ENCODE data around the gene DEFB123.

DNA sequence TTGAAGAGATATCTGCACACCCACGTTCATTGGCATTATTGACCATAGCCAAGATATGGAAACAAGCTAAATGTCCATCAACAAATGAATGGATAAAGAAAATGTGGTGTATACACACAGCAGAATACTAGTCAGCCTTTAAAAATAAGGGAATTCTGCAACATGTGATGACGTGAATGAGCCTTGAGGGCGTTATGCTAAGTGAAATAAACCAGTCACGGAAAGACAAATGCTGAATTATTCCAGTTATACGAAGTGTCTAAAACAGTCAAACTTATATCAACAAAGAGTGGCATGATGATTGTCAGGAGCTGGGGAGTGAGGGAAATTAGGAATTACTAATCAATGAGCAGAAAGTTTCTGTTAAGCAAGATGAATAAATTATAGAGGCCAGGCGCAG lies 26.1 kb upstream of the DEFB123 start:
- TF ChIP-seq, protein P1, sequence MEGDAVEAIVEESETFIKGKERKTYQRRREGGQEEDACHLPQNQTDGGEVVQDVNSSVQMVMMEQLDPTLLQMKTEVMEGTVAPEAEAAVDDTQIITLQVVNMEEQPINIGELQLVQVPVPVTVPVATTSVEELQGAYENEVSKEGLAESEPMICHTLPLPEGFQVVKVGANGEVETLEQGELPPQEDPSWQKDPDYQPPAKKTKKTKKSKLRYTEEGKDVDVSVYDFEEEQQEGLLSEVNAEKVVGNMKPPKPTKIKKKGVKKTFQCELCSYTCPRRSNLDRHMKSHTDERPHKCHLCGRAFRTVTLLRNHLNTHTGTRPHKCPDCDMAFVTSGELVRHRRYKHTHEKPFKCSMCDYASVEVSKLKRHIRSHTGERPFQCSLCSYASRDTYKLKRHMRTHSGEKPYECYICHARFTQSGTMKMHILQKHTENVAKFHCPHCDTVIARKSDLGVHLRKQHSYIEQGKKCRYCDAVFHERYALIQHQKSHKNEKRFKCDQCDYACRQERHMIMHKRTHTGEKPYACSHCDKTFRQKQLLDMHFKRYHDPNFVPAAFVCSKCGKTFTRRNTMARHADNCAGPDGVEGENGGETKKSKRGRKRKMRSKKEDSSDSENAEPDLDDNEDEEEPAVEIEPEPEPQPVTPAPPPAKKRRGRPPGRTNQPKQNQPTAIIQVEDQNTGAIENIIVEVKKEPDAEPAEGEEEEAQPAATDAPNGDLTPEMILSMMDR (conservative IDR thresholded peaks at IDR 0.05): no peak
- no peak for TF ChIP-seq EZH2 (IDR thresholded peaks at IDR 0.05; ENCODE audit: low read depth)
